GM12801 (cell line): Measurements from ENCODE around the gene PCP4.

Source experiments
- TF ChIP-seq, protein P1 (sequence below): IDR thresholded peaks from one replicate; pipeline ENCODE4 v1.5.1; 2011; ENCODE audit warnings: control low read depth; ENCODE audit not compliant: insufficient read length; ENCODE audit errors: extremely low read depth

The PCP4 gene

DNA sequence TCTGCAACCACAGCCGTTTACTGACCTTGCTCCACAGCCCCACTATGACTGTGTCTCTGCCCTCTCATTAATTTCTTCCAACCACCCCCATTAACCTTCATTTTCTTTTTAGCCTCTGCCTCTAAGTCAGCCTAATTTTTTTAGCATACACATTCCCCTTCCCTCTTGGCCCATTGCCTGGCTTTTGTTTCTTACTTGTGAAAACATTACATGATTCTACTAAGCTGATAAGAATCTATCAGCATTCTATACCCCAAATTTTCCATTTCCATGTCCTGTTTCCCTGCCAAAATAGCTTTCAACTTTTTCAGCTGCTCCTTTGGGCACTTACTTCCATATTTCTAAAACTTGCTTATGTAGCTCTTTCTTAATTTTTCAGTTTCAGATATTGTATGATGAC lies 79.8 kb downstream of the PCP4 start:
- TF ChIP-seq, protein P1, sequence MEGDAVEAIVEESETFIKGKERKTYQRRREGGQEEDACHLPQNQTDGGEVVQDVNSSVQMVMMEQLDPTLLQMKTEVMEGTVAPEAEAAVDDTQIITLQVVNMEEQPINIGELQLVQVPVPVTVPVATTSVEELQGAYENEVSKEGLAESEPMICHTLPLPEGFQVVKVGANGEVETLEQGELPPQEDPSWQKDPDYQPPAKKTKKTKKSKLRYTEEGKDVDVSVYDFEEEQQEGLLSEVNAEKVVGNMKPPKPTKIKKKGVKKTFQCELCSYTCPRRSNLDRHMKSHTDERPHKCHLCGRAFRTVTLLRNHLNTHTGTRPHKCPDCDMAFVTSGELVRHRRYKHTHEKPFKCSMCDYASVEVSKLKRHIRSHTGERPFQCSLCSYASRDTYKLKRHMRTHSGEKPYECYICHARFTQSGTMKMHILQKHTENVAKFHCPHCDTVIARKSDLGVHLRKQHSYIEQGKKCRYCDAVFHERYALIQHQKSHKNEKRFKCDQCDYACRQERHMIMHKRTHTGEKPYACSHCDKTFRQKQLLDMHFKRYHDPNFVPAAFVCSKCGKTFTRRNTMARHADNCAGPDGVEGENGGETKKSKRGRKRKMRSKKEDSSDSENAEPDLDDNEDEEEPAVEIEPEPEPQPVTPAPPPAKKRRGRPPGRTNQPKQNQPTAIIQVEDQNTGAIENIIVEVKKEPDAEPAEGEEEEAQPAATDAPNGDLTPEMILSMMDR: no peak

DNA sequence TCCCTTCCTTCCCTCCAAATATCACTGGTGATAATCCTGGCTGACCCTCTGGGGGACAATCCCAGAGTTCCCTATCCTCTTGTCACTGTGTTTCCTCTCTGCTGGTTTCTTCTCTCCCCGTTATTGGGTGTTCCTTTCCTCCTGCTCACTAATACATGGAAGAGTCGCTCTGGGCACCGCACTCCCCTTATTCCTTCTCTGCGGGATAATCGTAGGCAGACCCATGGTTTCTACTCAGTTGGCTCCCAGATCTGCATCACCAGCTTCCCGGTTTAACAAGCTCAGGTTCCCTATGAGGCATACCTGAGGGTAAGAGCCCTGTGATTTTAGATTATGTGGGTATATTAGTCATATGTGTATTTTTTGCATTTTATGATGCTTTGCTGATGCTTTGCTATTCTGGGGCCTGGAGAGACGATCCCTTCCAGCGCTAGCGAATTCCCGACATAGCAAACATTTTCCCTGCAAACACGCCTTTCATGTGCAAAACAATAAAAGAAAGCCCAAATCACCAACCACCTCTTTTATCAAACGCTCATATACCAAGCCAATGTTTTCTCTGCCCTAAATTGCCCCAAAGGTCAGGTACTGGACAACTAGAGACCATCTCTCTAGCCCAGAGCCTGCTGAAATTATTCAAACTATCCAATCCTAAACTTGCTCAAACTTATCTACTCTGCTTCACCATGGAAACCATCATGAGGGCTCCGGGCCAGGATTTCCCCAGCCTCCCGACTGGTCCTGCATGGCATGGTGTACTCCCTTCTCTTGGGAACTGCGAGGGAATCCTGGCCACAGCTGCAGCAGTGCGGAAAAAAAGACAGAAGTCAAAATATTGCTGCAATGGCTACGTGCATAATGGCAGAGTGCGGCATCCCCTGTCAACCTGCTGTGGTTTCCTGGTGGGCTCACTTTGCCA lies 84.2 kb downstream of the PCP4 start:
- TF ChIP-seq, protein P1: no peak

DNA sequence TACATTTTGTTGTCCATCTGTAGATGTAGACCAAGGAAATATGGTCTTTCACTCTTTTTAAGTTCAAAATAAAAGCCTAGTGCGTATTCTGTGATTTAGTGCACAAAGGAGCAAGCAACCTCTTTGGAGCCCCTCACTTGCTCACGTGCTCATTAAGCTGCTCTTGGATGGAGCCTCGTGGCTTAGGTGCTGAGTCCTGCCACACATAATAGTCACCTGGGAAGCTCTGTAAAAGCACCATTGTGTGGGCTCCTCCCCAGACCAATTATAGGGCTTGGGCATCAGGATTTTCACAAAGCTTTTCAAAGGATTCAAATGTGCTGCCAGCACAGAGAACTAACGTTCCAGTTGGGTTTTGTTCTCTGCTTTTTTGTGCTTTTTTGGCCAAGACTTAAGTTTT lies 85.0 kb downstream of the PCP4 start:
- TF ChIP-seq, protein P1: no peak

DNA sequence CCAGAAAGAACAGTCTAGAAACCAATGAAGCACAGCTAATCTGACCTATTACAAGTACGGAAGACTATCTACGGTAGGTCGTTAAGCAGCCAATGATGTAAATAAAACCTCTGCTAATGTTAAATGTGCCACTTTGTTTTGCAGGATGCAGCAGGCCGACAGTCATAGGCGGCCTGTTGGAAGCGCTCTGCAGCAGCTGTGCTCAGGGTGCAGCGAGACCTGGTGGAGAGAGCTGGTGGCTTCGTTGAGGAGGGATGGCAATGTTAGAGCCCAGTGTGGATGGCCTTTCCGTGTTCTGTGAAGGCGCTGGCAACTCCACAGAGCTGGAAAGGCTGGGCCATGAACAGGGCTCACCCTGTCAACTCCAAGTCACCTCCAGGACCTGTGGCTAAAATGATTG lies 87.3 kb downstream of the PCP4 start:
- TF ChIP-seq, protein P1: no peak

DNA sequence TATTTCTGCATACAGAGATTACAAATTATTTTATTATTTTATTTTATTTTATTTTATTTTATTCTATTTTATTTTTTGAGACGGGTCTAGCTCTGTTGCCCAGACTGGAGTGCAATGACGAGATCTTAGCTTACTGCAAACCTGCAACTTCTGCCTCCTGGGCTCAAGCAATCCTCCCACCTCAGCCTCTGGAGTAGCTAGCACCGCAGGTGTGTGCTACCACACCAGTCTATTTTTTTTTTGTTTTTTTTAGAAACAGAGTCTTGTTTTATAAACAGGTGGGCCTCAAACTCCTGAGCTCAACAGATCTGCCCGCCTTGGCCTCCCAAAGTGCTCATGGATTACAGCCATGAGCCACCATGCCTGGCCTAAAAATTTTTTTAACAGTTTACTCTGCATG lies 88.1 kb downstream of the PCP4 start:
- TF ChIP-seq, protein P1: no peak

DNA sequence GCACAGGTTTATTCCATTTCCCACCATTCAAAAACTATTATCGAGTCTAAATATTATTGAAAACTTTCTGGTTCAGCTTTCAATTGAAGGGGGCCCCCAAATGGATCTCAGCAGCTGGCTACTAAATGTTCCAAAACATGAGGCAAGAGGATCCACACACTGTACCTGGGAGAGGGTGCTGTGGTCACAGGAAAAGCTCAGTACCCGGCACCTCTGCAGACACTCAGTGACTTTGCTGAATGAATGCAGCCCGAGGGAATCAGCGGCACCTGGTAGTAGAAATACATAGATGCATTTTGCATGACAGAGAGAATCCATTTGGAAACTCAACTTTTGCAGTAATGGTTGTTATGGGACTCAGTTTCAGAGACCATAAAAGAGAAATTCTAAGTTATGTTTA lies 89.3 kb downstream of the PCP4 start:
- TF ChIP-seq, protein P1: no peak

DNA sequence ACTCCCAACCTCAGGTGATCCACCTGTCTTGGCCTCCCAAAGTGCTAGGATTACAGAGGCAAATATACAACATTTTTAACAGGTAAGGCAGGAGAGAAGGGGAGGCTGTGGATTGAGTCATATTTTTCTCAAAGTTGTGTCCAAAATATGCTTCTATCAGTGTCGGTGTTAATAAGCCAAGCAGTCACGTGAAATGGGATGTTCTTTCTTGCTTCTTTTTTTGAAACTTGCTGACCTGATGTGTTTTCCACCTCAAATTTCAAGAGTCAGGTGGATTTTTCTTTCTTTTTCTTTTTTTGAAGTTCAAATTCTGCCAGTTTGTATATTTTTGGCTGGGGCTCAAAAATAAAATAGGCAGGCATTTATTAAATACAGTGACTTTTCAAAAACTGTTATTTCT lies 91.5 kb downstream of the PCP4 start:
- TF ChIP-seq, protein P1: no peak
